Right atrium auricular region (tissue), 2 donors: Measurements from ENCODE around the gene ELMO1. TPM values are rescaled to one million over a fixed set of nuclear protein-coding genes. Genes with fewer than 3 reads are reported as not detected.
A peak's percentile ranks its signal among the peaks of the same experiment; 100 is the strongest.

Experiments
- DNase-seq: peaks from one replicate; pipeline ENCODE4 v3.0.0-alpha.2; 2019; ENCODE audit warnings: low spot score
- H3K27ac ChIP-seq, 2 donors: fragments of 200-600 bp; sonication (generic); 1 replicate in 1 of 2; 2 replicates in 1 of 2; pipeline ENCODE4 v1.5.1; 2016 to 2019
- H3K27me3 ChIP-seq, 2 donors: fragments of 200-600 bp; sonication (generic); one replicate each; pipeline versions ENCODE4 v1.5.1 to v1.6.0; 2017 to 2019
- H3K36me3 ChIP-seq: fragments of 200-600 bp; sonication (generic); one replicate; pipeline ENCODE4 v1.5.1; 2016
- H3K4me1 ChIP-seq, 2 donors: fragments of 200-600 bp; sonication (generic); one replicate each; pipeline versions ENCODE4 v1.5.1 to v1.6.0; 2017 to 2019
- H3K4me3 ChIP-seq, 2 donors: fragments of 200-600 bp; sonication (generic); 1 replicate in 1 of 2; 2 replicates in 1 of 2; pipeline ENCODE4 v1.5.1; 2017 to 2019; ENCODE audit warnings: mild to moderate bottlenecking in 1 of 2, moderate library complexity in 1 of 2
- H3K9me3 ChIP-seq, 2 donors: fragments of 200-600 bp; sonication (generic); one replicate each; pipeline ENCODE4 v1.5.1; 2019
- CTCF ChIP-seq, 2 donors: fragments of 200-600 bp; sonication (generic); IDR thresholded peaks; one replicate each; pipeline ENCODE4 v1.5.1; 2019; ENCODE audit warnings: antibody characterized with exemption in 2 of 2
- total RNA-seq, 2 donors: library from RNA; depleted of rRNA; stranded (reverse); fragments of >200 nt; gene quantifications; one replicate each; pipeline ENCODE4 v1.1.0, GENCODE V29; 2016

Gene ELMO1
- total RNA-seq, 2 donors from 2014 or later, result 24.4 to 45.1 TPM

GRCh38 chr7:37039131-37039749 is 409.4 kb downstream of the ELMO1 start:
- Histone ChIP-seq H3K4me3 (no peak overlapping the region), H3K27ac (no peak overlapping the region), H3K4me1 (no peaks in the 10 kb centered on the region), H3K27me3 (no peaks in the 10 kb centered on the region), H3K36me3 (no peaks in the 10 kb centered on the region), H3K9me3 (peaks cover 0 to 13% of the 10 kb centered on the region in 2 donors)
- no peak for DNase-seq
- no peak for TF ChIP-seq CTCF (IDR thresholded peaks at IDR 0.05)

GRCh38 chr7:37038706-37039105 is 410.0 kb downstream of the ELMO1 start:
- no peak for TF ChIP-seq CTCF (IDR thresholded peaks at IDR 0.05)
- peaks cover 0 to 13% of the 10 kb centered on the region in 2 donors for H3K9me3 ChIP-seq

GRCh38 chr7:37037286-37037685 is 411.4 kb downstream of the ELMO1 start:
- TF ChIP-seq CTCF (IDR thresholded peaks at IDR 0.05), result no peak
- Histone ChIP-seq H3K27me3 (no peaks in the 10 kb centered on the region), H3K4me1 (peaks cover 0 to 6% of the 10 kb centered on the region in 2 donors), H3K9me3 (peaks cover 0 to 13% of the 10 kb centered on the region in 2 donors), H3K4me3 (no peak overlapping the region), H3K36me3 (no peaks in the 10 kb centered on the region), H3K27ac (no peak overlapping the region)
- DNase-seq, result no peak

More at GRCh38 chr7:37038706-37039105, 410.0 kb downstream of the ELMO1 start:
- Histone ChIP-seq H3K4me1 (no peaks in the 10 kb centered on the region), H3K4me3 (no peak overlapping the region), H3K36me3 (no peaks in the 10 kb centered on the region), H3K27ac (no peak overlapping the region), H3K27me3 (no peaks in the 10 kb centered on the region)
- no peak for DNase-seq

- DNase-seq, result no peak
- no peaks in the 10 kb centered on the region for H3K27me3 ChIP-seq
- peaks cover 0 to 13% of the 10 kb centered on the region in 2 donors for H3K9me3 ChIP-seq
- peaks cover 0 to 16% of the 10 kb centered on the region in 2 donors for H3K4me1 ChIP-seq
- H3K4me3 ChIP-seq, result no peak overlapping the region
- no peak for TF ChIP-seq CTCF (IDR thresholded peaks at IDR 0.05)
- no peak overlapping the region for H3K27ac ChIP-seq
- no peaks in the 10 kb centered on the region for H3K36me3 ChIP-seq
These were observed 413.0 kb downstream of the ELMO1 start for GRCh38 chr7:37035631-37036030.

- H3K27me3 ChIP-seq, result no peaks in the 10 kb centered on the region
- no peak for TF ChIP-seq CTCF (IDR thresholded peaks at IDR 0.05)
- H3K27ac ChIP-seq, result no peak overlapping the region
- H3K9me3 ChIP-seq, result peaks cover 0 to under 1% of the 10 kb centered on the region in 2 donors
- DNase-seq, result no peak
- H3K4me1 ChIP-seq, result peaks cover 0 to 16% of the 10 kb centered on the region in 2 donors
- H3K4me3 ChIP-seq, result no peak overlapping the region
- no peaks in the 10 kb centered on the region for H3K36me3 ChIP-seq
These were observed 415.5 kb downstream of the ELMO1 start for GRCh38 chr7:37033141-37033540.

GRCh38 chr7:37032258-37032601 is 416.4 kb downstream of the ELMO1 start:
- H3K36me3 ChIP-seq, result no peaks in the 10 kb centered on the region
- no peaks in the 10 kb centered on the region for H3K27me3 ChIP-seq
- no peak for TF ChIP-seq CTCF (IDR thresholded peaks at IDR 0.05)
- H3K9me3 ChIP-seq, result no peaks in the 10 kb centered on the region
- no peak for DNase-seq
- H3K4me3 ChIP-seq, result no peak overlapping the region
- peak overlapping the region; percentile 70 to 87 for H3K27ac ChIP-seq
- peaks cover 0 to 16% of the 10 kb centered on the region in 2 donors for H3K4me1 ChIP-seq
